AG09309 (cell line): ENCODE measurements around the gene SHMT1.
"Not testable (repeated sequence)": the region's sequence is repeated elsewhere in the genome, so short reads cannot be mapped to it uniquely, and the experiment has no call there.

Source experiments
- DNase-seq: peaks from one replicate; pipeline ENCODE4 v3.0.0-alpha.2; 2010; ENCODE audit warnings: low read depth
- H3K4me3 ChIP-seq: 2 replicates; pipeline ENCODE4 v1.5.1; 2011; ENCODE audit warnings: mild to moderate bottlenecking, low read depth, low read length, moderate library complexity; ENCODE audit not compliant: control insufficient read depth
- CTCF ChIP-seq: IDR thresholded peaks from 2 replicates; pipeline ENCODE4 v1.5.1; 2011; ENCODE audit warnings: mild to moderate bottlenecking, low read depth, low read length, inconsistent platforms; ENCODE audit not compliant: insufficient read depth, control insufficient read depth; ENCODE audit errors: missing control alignments

Gene SHMT1

DNA sequence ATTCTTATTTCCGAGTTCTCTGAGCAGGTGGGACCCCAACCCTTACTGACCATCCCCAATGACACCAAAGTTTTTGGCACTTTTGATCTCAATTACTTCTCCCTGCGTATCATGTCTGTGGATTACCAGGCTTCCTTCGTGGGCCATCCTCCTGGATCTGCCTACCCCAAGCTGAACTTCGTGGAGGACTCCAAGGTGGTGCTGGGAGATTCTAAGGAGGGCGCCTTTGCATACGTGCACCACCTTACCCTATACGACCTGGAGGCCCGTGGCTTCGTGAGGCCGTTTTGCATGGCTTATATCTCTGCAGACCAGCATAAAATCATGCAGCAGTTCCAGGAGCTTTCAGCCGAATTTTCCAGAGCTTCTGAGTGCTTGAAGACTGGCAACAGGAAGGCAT, 47.4 kb downstream of the SHMT1 start:
- no peak for DNase-seq
- H3K4me3 ChIP-seq = peak overlapping the region; percentile 84
- TF ChIP-seq CTCF = no peak

- TF ChIP-seq CTCF = no peak
- H3K4me3 ChIP-seq = peak overlapping the region; percentile 84
- DNase-seq = no peak
These were observed 47.8 kb downstream of the SHMT1 start for GRCh38 chr17:18315562-18315922.

GRCh38 chr17:18314731-18315561, 48.4 kb downstream of the SHMT1 start, which contains the start of the genes SMCR8 and TOP3A:
Gene SMCR8 (plus strand): TSS chr17:18315293. CDS start chr17:18315790, 497 bp downstream.
Gene TOP3A (minus strand): TSS chr17:18314994. CDS start chr17:18314778, 216 bp downstream.
- DNase-seq = peak; percentile 95
- TF ChIP-seq CTCF = no peak
- peak within 1 kb of the TSS; percentile 84 for H3K4me3 ChIP-seq

- H3K4me3 ChIP-seq = peak overlapping the region; percentile 84
- DNase-seq = no peak
- TF ChIP-seq CTCF = no peak
These were observed 49.2 kb downstream of the SHMT1 start for GRCh38 chr17:18314059-18314730.

- no peak overlapping the region for H3K4me3 ChIP-seq
- no peak for TF ChIP-seq CTCF
- DNase-seq = no peak
These were observed 54.1 kb downstream of the SHMT1 start for GRCh38 chr17:18309202-18309601.

DNA sequence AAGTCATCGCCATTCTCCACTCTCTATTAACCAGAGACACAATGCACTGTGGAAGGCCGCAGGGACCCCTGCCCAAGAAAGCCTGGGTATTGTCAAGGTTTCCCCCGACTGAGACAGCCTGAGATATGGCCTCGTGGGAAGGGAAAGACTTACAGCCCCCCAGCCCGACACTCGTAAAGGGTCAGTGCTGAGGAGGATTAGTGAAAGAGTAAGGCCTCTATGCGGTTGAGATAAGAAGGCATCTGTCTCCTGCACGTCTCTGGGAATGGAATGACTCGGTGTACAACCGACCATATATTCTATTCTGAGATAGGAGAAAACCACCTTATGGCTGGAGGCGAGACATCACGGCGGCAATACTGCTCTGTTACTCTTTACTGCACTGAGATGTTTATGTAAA, 60.1 kb downstream of the SHMT1 start:
- not testable (repeated sequence) for H3K4me3 ChIP-seq

More for the DNA sequence above, 60.1 kb downstream of the SHMT1 start:
- DNase-seq = not testable (repeated sequence)
